Lung (tissue), 12 donors: ENCODE data around the gene KCNQ5. TPM values are rescaled to one million over a fixed set of nuclear protein-coding genes. Genes with fewer than 3 reads are reported as not detected.

ENCODE experiments used
- ATAC-seq: fragments of 200-7000 bp; cut with Tn5 transposase; one replicate; pipeline ENCODE4 v1.9.1; 2020; ENCODE audit warnings: moderate number of reproducible peaks; ENCODE audit not compliant: insufficient read depth, low FRiP score
- DNase-seq, 3 donors: peaks; one replicate each; pipeline ENCODE4 v3.0.0-alpha.2; 2013 to 2017
- H3K27ac ChIP-seq, 2 donors: one replicate each; pipeline ENCODE4 v1.5.1; 2013; ENCODE audit warnings: mild to moderate bottlenecking in 2 of 2, moderate library complexity in 2 of 2, control low read depth in 1 of 2, inconsistent platforms in 1 of 2, low read depth in 1 of 2, low read length in 1 of 2
- H3K27me3 ChIP-seq, 3 donors: one replicate each; pipeline ENCODE4 v1.5.1; 2013; ENCODE audit warnings: low read length in 2 of 3; ENCODE audit not compliant: control insufficient read depth in 3 of 3, insufficient read depth in 3 of 3
- H3K36me3 ChIP-seq, 4 donors: one replicate each; pipeline ENCODE4 v1.5.1; 2013; ENCODE audit warnings: low read length in 4 of 4, mild to moderate bottlenecking in 1 of 4, moderate library complexity in 1 of 4; ENCODE audit not compliant: control insufficient read depth in 4 of 4, insufficient read depth in 4 of 4
- H3K4me1 ChIP-seq, 5 donors: one replicate each; pipeline ENCODE4 v1.5.1; 2013; ENCODE audit warnings: low read length in 5 of 5, mild to moderate bottlenecking in 2 of 5, moderate library complexity in 1 of 5; ENCODE audit not compliant: control insufficient read depth in 5 of 5, insufficient read depth in 5 of 5
- H3K4me3 ChIP-seq: one replicate; pipeline ENCODE4 v1.5.1; 2013; ENCODE audit warnings: mild to moderate bottlenecking, control low read depth, moderate library complexity
- H3K9ac ChIP-seq, 2 donors: one replicate each; pipeline ENCODE4 v1.5.1; 2013; ENCODE audit warnings: low read length in 2 of 2, control low read depth in 1 of 2; ENCODE audit not compliant: insufficient read depth in 1 of 2
- H3K9me3 ChIP-seq, 4 donors: one replicate each; pipeline ENCODE4 v1.5.1; 2013; ENCODE audit warnings: low read length in 3 of 4, mild to moderate bottlenecking in 1 of 4, moderate library complexity in 1 of 4; ENCODE audit not compliant: control insufficient read depth in 4 of 4, insufficient read depth in 3 of 4
- WGBS, 2 donors: extraction: QIAGEN DNeasy Blood & Tissue Kit; methylation state at CpG; one replicate each; pipeline ENCODE4 v1.1.7; 2013; 5-methylcytosine and 5-hydroxymethylcytosine counted together
- polyA plus RNA-seq, 2 donors: library from polyadenylated mRNA; stranded (reverse); fragments of 200-250 nt; gene quantifications; one replicate each; pipeline ENCODE4 v1.2.1, GENCODE V29; 2013
- total RNA-seq, 2 donors: library from RNA; depleted of rRNA in 1 of 2; stranded (reverse); fragments of >200 nt in 1 of 2; gene quantifications; one replicate each; pipeline ENCODE4 v1.2.1, GENCODE V29; 2014 to 2021
- TF ChIP-seq, protein P1 (sequence below): IDR thresholded peaks from 2 replicates; pipeline ENCODE4 v1.5.1; 2012; ENCODE audit warnings: mild to moderate bottlenecking; ENCODE audit errors: control extremely low read depth, extremely low read depth
- donor health status: control.
- donor health status: control.
- donor health status: Bipolar disorder and iron deficiency.
- donor health status: healthy.
- donor health status: DM: yes; HTN: yes; CAD: no.

KCNQ5 gene
- total and polyA plus RNA-seq, 4 donors = 0.12 to 5.7 (median 0.46) TPM

DNA sequence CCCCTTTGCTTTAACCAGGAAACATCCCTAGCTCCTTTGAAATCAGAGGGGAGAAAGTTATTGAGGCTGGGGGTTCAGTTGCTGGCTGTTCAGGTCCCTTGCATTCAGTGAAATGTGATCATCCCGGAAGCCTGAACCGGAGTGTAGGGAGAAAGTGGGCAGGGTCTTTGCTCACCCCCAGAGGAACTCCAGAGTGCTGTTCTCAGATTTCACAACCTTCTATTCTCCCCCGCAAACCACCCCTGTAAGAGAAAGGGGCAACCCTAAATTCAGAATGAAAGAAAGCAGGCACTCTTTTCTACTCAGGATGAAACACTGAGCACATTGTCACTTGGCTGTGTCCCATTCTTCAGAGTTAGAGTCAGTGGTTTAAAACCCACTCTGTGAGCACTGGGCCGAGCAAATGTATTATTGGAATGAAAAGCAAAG is 463.6 kb downstream of the KCNQ5 start:
- no peaks in the 10 kb centered on the region for H3K27me3 ChIP-seq
- DNase-seq = no peak
- H3K36me3 ChIP-seq = no peaks in the 10 kb centered on the region
- peaks cover 0 to 5% (median 0%) of the 10 kb centered on the region in 5 donors for H3K4me1 ChIP-seq
- no peaks in the 10 kb centered on the region for H3K9me3 ChIP-seq
- ATAC-seq = no peak
- no peak overlapping the region for H3K27ac ChIP-seq
- TF ChIP-seq, protein P1, sequence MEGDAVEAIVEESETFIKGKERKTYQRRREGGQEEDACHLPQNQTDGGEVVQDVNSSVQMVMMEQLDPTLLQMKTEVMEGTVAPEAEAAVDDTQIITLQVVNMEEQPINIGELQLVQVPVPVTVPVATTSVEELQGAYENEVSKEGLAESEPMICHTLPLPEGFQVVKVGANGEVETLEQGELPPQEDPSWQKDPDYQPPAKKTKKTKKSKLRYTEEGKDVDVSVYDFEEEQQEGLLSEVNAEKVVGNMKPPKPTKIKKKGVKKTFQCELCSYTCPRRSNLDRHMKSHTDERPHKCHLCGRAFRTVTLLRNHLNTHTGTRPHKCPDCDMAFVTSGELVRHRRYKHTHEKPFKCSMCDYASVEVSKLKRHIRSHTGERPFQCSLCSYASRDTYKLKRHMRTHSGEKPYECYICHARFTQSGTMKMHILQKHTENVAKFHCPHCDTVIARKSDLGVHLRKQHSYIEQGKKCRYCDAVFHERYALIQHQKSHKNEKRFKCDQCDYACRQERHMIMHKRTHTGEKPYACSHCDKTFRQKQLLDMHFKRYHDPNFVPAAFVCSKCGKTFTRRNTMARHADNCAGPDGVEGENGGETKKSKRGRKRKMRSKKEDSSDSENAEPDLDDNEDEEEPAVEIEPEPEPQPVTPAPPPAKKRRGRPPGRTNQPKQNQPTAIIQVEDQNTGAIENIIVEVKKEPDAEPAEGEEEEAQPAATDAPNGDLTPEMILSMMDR = no peak
- 74 to 75% methylated on average over 4 of the region's 4 CpGs for WGBS, 2 donors
- H3K4me3 ChIP-seq = no peak overlapping the region
- H3K9ac ChIP-seq = no peak overlapping the region

DNA sequence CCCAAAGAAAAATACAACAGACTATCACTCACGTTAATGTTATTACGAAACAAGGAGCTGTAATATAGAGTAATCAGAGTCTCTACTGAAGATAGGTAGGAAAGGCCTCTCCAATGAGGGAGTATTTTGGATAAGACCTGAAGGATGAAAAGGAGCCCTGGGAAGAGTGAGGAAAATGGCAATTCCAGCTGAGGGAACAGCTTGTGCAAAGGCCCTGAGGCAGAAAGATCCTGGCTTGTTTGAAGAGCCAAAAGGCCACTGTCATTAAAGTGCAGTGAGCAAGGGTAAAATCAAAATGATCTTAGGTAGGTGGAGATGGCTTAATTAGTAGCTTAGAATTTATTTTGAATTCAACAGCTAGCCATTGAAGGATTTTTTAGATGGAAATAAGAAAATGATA is 464.9 kb downstream of the KCNQ5 start:
- no peaks in the 10 kb centered on the region for H3K9me3 ChIP-seq
- TF ChIP-seq, protein P1 = no peak
- H3K27ac ChIP-seq = no peak overlapping the region
- H3K4me1 ChIP-seq = peaks cover 0 to 5% (median 0%) of the 10 kb centered on the region in 5 donors
- ATAC-seq (no peak), DNase-seq (no peak)
- H3K36me3 ChIP-seq = no peaks in the 10 kb centered on the region
- H3K4me3 ChIP-seq = no peak overlapping the region
- H3K27me3 ChIP-seq = no peaks in the 10 kb centered on the region
- WGBS, 2 donors = 56 to 63% methylated on average over 2 of the region's 2 CpGs
- H3K9ac ChIP-seq = no peak overlapping the region

DNA sequence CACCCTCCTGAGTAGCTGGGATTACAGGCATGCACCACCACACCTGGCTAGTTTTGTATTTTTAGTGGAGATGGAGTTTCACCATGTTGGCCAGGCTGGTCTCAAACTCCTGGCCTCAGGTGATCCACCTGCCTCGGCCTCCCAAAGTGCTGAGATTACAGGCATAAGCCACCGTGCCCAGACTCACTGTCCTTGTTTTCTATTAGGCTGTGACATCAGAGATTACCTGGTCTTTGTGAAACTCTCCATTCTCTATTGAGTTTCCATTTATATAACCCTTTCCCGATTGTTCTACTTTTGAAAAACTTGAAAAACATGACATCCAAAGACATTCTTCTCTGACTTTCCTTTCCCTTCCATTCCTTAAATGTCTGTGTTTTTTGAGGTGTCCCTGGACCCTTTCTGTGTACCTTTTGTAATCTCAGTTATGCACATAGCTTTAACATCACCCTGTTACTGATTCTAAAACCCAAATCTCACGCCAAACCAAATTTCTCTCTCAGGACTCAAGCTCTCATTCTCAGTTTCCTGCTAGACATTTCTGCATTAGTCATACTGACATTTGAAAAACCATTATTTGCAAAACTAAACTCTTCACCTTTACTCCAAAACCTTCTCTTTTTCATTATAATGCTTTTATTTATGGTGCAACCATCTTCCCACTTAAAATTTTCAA is 466.4 kb downstream of the KCNQ5 start:
- 80 to 84% methylated on average over 4 of the region's 4 CpGs for WGBS, 2 donors
- Histone ChIP-seq H3K9ac (no peak overlapping the region), H3K27me3 (no peaks in the 10 kb centered on the region), H3K27ac (no peak overlapping the region), H3K4me3 (no peak overlapping the region), H3K36me3 (no peaks in the 10 kb centered on the region), H3K4me1 (peaks cover 0 to 5% (median 0%) of the 10 kb centered on the region in 5 donors), H3K9me3 (no peaks in the 10 kb centered on the region)
- ATAC-seq = no peak
- DNase-seq = no peak
- TF ChIP-seq, protein P1 = no peak

DNA sequence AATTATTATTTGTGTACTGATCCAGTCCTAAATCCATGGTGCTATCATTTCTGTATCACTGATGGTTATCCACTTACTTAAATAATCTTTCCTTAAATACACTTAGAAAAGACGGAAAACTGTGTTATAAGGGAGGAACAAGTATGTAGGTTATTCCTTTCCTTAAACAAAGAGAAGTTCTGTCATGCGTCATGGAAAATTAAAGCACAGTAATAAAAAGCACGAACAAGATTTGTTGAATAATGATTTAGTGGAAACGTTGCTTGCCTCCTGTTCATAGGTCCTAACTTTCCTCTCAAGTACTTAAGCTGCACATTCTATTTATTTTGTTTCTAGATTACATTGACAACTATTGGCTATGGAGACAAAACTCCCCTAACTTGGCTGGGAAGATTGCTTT is 483.1 kb downstream of the KCNQ5 start:
- no peaks in the 10 kb centered on the region for H3K36me3 ChIP-seq
- no peaks in the 10 kb centered on the region for H3K27me3 ChIP-seq
- no peak for DNase-seq
- ATAC-seq = no peak
- no peak overlapping the region for H3K27ac ChIP-seq
- no peak overlapping the region for H3K4me3 ChIP-seq
- H3K4me1 ChIP-seq = no peaks in the 10 kb centered on the region
- no peak overlapping the region for H3K9ac ChIP-seq
- TF ChIP-seq, protein P1 = no peak
- WGBS, 2 donors = 65 to 67% methylated on average over 4 of the region's 4 CpGs
- H3K9me3 ChIP-seq = peaks cover 0 to 4% (median 0%) of the 10 kb centered on the region in 4 donors
